NB4 (cell line): ENCODE data around the gene COL23A1.

Source experiments
- DNase-seq: peaks from one replicate; pipeline ENCODE4 v3.0.0; 2010; ENCODE audit warnings: low read depth
- H3K4me3 ChIP-seq: one replicate; pipeline ENCODE4 v1.5.1; 2011; ENCODE audit warnings: mild to moderate bottlenecking, low read depth, low read length, moderate library complexity
- CTCF ChIP-seq: IDR thresholded peaks from one replicate; pipeline ENCODE4 v1.5.1; 2012; ENCODE audit warnings: low read depth, low read length
- MAX ChIP-seq: IDR thresholded peaks from 2 replicates; pipeline ENCODE4 v1.6.1; 2011; ENCODE audit warnings: low read depth, low read length
- MYC ChIP-seq: IDR thresholded peaks from 2 replicates; pipeline ENCODE4 v1.6.1; 2011; ENCODE audit warnings: low read depth, low read length
- POLR2A ChIP-seq: IDR thresholded peaks from 2 replicates; pipeline ENCODE4 v1.6.1; 2011; ENCODE audit warnings: mild to moderate bottlenecking; ENCODE audit not compliant: insufficient read length; ENCODE audit errors: extremely low read depth

The COL23A1 gene

GRCh38 chr5:178419196-178419595 lies 171.0 kb downstream of the COL23A1 start:
- no peak for DNase-seq
- no peak overlapping the region for H3K4me3 ChIP-seq
- no peak for TF ChIP-seq POLR2A
- TF ChIP-seq MYC = no peak
- TF ChIP-seq MAX = no peak
- TF ChIP-seq CTCF = no peak

- TF ChIP-seq MYC = no peak
- no peak for TF ChIP-seq MAX
- no peak for TF ChIP-seq POLR2A
- no peak for TF ChIP-seq CTCF
- no peak overlapping the region for H3K4me3 ChIP-seq
- no peak for DNase-seq
Observed at GRCh38 chr5:178418471-178419010, 171.7 kb downstream of the COL23A1 start.

- no peak overlapping the region for H3K4me3 ChIP-seq
- no peak for DNase-seq
- TF ChIP-seq MAX (no peak), MYC (no peak), CTCF (no peak), POLR2A (no peak)
Observed at GRCh38 chr5:178418031-178418430, 172.2 kb downstream of the COL23A1 start.

GRCh38 chr5:178417391-178417811 lies 172.8 kb downstream of the COL23A1 start:
- TF ChIP-seq CTCF = no peak
- TF ChIP-seq MYC = no peak
- no peak for TF ChIP-seq MAX
- TF ChIP-seq POLR2A = no peak
- DNase-seq = no peak
- no peak overlapping the region for H3K4me3 ChIP-seq

GRCh38 chr5:178416919-178417318 lies 173.3 kb downstream of the COL23A1 start:
- no peak for TF ChIP-seq POLR2A
- no peak for TF ChIP-seq MYC
- no peak for TF ChIP-seq CTCF
- DNase-seq = no peak
- H3K4me3 ChIP-seq = no peak overlapping the region

GRCh38 chr5:178416206-178416882 lies 173.8 kb downstream of the COL23A1 start:
- TF ChIP-seq POLR2A (no peak), CTCF (no peak), MAX (no peak), MYC (no peak)
- DNase-seq = no peak
- no peak overlapping the region for H3K4me3 ChIP-seq
